Measurements from ENCODE around the gene ENDOD1. TPM values are rescaled to one million over a fixed set of nuclear protein-coding genes. Genes with fewer than 3 reads are reported as not detected.

The ENDOD1 gene
- total RNA-seq, 1 donor from 2014 or later = 1.9 TPM

DNA sequence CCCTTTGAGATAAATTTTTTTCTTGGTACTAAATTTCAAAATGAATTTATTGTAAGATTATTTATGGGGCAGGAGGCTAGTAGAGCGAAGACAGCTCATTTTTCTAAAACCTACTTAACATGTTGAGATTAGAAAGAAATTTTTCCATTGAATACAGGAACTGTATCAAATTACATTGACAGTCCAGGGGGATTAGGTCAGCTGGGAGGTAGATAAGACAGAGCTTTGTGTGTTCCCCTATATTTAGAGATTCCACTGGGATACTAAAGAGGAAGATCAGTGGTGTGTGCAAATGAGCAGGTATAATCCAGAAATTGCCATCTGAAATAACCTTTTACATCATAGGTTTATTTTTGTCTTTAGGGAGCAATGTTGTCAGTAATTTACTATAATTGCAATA, 32.1 kb downstream of the ENDOD1 start:
- H3F3A ChIP-seq (ENCODE audit: low read depth) = no peaks in the 10 kb centered on the region
- Mint-ChIP-seq H3K4me3 (no peak overlapping the region), H3K27me3 (ENCODE audit: insufficient read depth, low read depth) (peaks cover 2% of the 10 kb centered on the region), H3K9me3 (peaks cover 4% of the 10 kb centered on the region), H3K36me3 (no peaks in the 10 kb centered on the region), H3K27ac (no peak overlapping the region), H3K4me1 (peaks cover 4% of the 10 kb centered on the region)
- no peak overlapping the region for H2AFZ ChIP-seq (replicated peaks)
- no peak overlapping the region for H3K9ac ChIP-seq
- no peaks in the 10 kb centered on the region for H3K9me3 ChIP-seq (ENCODE audit: low read depth)
- no peak overlapping the region for H3K27ac ChIP-seq
- no peaks in the 10 kb centered on the region for H3K79me2 ChIP-seq (ENCODE audit: low read depth)
- H3K36me3 ChIP-seq = no peaks in the 10 kb centered on the region
- no peak overlapping the region for H3K4me3 ChIP-seq
- no peak for TF ChIP-seq EZH2 (IDR thresholded peaks at IDR 0.05)
- TF ChIP-seq EZH2phosphoT487 (IDR thresholded peaks at IDR 0.05) = no peak
- no peak for TF ChIP-seq CTCF (IDR thresholded peaks at IDR 0.05)
- no peaks in the 10 kb centered on the region for H4K20me1 ChIP-seq (ENCODE audit: low read depth)
- H3K4me2 ChIP-seq = no peak overlapping the region
- no peak for DNase-seq (ENCODE audit: low spot score)
- H3K4me1 ChIP-seq = no peaks in the 10 kb centered on the region
- H3K27me3 ChIP-seq = no peaks in the 10 kb centered on the region

DNA sequence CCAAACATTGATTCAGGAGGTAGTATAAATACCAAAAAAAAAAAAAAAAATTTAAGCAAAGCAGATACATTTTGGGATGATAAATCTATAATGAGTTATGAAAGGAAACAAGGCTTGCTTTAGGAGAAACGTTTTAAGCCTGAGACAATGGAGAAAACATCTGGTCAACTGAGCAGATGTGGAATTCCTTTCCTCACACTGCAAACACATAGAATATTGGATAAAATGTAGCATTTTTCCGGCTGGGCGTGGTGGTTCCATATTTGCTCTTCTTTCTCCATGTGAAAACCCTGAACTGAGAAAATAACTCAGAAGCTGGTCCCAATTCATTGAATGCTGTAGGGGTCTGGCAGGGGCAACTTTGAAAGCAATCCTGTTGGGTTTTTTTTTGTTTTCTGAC, 33.9 kb downstream of the ENDOD1 start:
- Histone ChIP-seq H3K4me1 (no peaks in the 10 kb centered on the region), H3K4me3 (no peak overlapping the region), H4K20me1 (ENCODE audit: low read depth) (no peaks in the 10 kb centered on the region), H3K36me3 (no peaks in the 10 kb centered on the region), H3K4me2 (no peak overlapping the region), H3K27ac (no peak overlapping the region), H3F3A (ENCODE audit: low read depth) (no peaks in the 10 kb centered on the region), H3K27me3 (no peaks in the 10 kb centered on the region), H3K79me2 (ENCODE audit: low read depth) (no peaks in the 10 kb centered on the region), H3K9ac (no peak overlapping the region), H2AFZ (replicated peaks) (no peak overlapping the region), H3K9me3 (ENCODE audit: low read depth) (no peaks in the 10 kb centered on the region)
- Mint-ChIP-seq H3K27me3 (ENCODE audit: insufficient read depth, low read depth) (peaks cover 2% of the 10 kb centered on the region), H3K27ac (no peak overlapping the region), H3K9me3 (peaks cover 2% of the 10 kb centered on the region), H3K36me3 (peaks cover 2% of the 10 kb centered on the region), H3K4me3 (no peak overlapping the region), H3K4me1 (peaks cover 4% of the 10 kb centered on the region)
- TF ChIP-seq EZH2 (IDR thresholded peaks at IDR 0.05) (no peak), CTCF (IDR thresholded peaks at IDR 0.05) (no peak), EZH2phosphoT487 (IDR thresholded peaks at IDR 0.05) (no peak)
- no peak for DNase-seq (ENCODE audit: low spot score)

DNA sequence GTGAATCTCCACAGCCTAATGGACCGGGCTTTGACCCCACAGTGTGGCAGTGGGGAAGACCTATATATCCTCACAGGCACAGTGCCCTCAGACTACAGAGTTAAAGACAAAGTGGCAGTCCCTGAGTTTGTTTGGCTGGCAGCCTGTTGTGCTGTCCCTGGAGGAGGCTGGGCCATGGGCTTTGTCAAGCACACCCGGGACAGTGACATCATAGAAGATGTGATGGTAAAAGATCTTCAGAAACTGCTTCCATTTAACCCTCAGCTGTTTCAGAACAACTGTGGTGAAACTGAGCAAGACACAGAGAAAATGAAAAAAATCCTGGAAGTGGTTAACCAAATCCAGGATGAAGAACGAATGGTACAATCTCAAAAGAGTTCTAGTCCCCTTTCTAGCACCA, 39.0 kb downstream of the ENDOD1 start:
- H3K4me1 Mint-ChIP-seq = no peaks in the 10 kb centered on the region
- no peaks in the 10 kb centered on the region for H3K27me3 ChIP-seq
- H3K9me3 ChIP-seq (ENCODE audit: low read depth) = no peaks in the 10 kb centered on the region
- H3K4me3 Mint-ChIP-seq = no peak overlapping the region
- DNase-seq (ENCODE audit: low spot score) = no peak
- no peaks in the 10 kb centered on the region for H3K79me2 ChIP-seq (ENCODE audit: low read depth)
- no peaks in the 10 kb centered on the region for H4K20me1 ChIP-seq (ENCODE audit: low read depth)
- no peak overlapping the region for H3K9ac ChIP-seq
- H3K27me3 Mint-ChIP-seq (ENCODE audit: insufficient read depth, low read depth) = peaks cover 2% of the 10 kb centered on the region
- TF ChIP-seq EZH2 (IDR thresholded peaks at IDR 0.05) = no peak
- TF ChIP-seq EZH2phosphoT487 (IDR thresholded peaks at IDR 0.05) = no peak
- no peak for TF ChIP-seq CTCF (IDR thresholded peaks at IDR 0.05)
- H3K9me3 Mint-ChIP-seq = no peaks in the 10 kb centered on the region
- H3K27ac Mint-ChIP-seq = no peak overlapping the region
- H3K4me3 ChIP-seq = no peak overlapping the region
- H3K4me1 ChIP-seq = no peaks in the 10 kb centered on the region
- H3K27ac ChIP-seq = no peak overlapping the region
- H2AFZ ChIP-seq (replicated peaks) = no peak overlapping the region
- H3F3A ChIP-seq (ENCODE audit: low read depth) = no peaks in the 10 kb centered on the region
- H3K36me3 Mint-ChIP-seq = peaks cover 12% of the 10 kb centered on the region
- no peaks in the 10 kb centered on the region for H3K36me3 ChIP-seq
- H3K4me2 ChIP-seq = no peak overlapping the region
